GM23338 (cell line): ENCODE results near the gene CUX1. TPM values are rescaled to one million over a fixed set of nuclear protein-coding genes. Genes with fewer than 3 reads are reported as not detected.
A peak's percentile ranks its signal among the peaks of the same experiment; 100 is the strongest.

Source experiments
- ATAC-seq: fragments of 200-7000 bp; cut with Tn5 transposase; 3 replicates; pipeline ENCODE4 v1.9.1; 2020
- DNase-seq: peaks from one replicate; pipeline ENCODE4 v3.0.0-alpha.2; 2015; ENCODE audit warnings: low spot score
- H2AFZ ChIP-seq: fragments of 200-600 bp; sonication (generic); 2 replicates; pipeline ENCODE4 v1.8.0; 2016; ENCODE audit warnings: antibody characterized with exemption, mild to moderate bottlenecking, moderate library complexity
- H3F3A ChIP-seq: fragments of 200-600 bp; sonication (generic); replicated peaks from 2 replicates; pipeline ENCODE4 v1.8.0; 2017; ENCODE audit warnings: antibody characterized with exemption, mixed run types, low read depth
- H3K27ac ChIP-seq: fragments of 200-600 bp; sonication (generic); 2 replicates; pipeline ENCODE4 v1.6.1; 2016; ENCODE audit warnings: low read depth
- H3K27me3 ChIP-seq: fragments of 200-600 bp; sonication (generic); 2 replicates; pipeline ENCODE4 v1.8.0; 2016; ENCODE audit warnings: mild to moderate bottlenecking, mixed run types, moderate library complexity; ENCODE audit not compliant: insufficient read depth
- H3K36me3 ChIP-seq: fragments of 200-600 bp; sonication (generic); 2 replicates; pipeline ENCODE4 v1.8.0; 2016; ENCODE audit warnings: mild to moderate bottlenecking; ENCODE audit not compliant: insufficient read depth
- H3K4me1 ChIP-seq: fragments of 200-600 bp; sonication (generic); 2 replicates; pipeline ENCODE4 v1.8.0; 2016; ENCODE audit warnings: mild to moderate bottlenecking, moderate library complexity; ENCODE audit not compliant: insufficient read depth
- H3K4me2 ChIP-seq: fragments of 200-600 bp; sonication (generic); 2 replicates; pipeline ENCODE4 v1.7.1; 2017; ENCODE audit warnings: mixed run types
- H3K4me3 ChIP-seq: fragments of 200-600 bp; sonication (generic); 2 replicates; pipeline ENCODE4 v1.6.1; 2016; ENCODE audit warnings: mixed run types
- H3K79me2 ChIP-seq: fragments of 200-600 bp; sonication (generic); replicated peaks from 2 replicates; pipeline ENCODE4 v1.8.0; 2017; ENCODE audit warnings: mild to moderate bottlenecking; ENCODE audit not compliant: insufficient read depth
- H3K9me2 ChIP-seq: fragments of 200-600 bp; sonication (generic); 2 replicates; pipeline ENCODE4 v1.8.0; 2017; ENCODE audit not compliant: insufficient read depth
- H4K20me1 ChIP-seq: fragments of 200-600 bp; sonication (generic); replicated peaks from 2 replicates; pipeline ENCODE4 v1.8.0; 2017; ENCODE audit warnings: mild to moderate bottlenecking; ENCODE audit not compliant: insufficient read depth
- H3K27ac Mint-ChIP-seq: 2 replicates; pipeline ENCODE4 v1.8.0; 2020; ENCODE audit warnings: inconsistent platforms, mild to moderate bottlenecking, moderate library complexity, mixed read lengths
- H3K27me3 Mint-ChIP-seq: 3 replicates; pipeline ENCODE4 v1.8.0; 2022; ENCODE audit warnings: low read depth, mild to moderate bottlenecking, moderate library complexity, mixed read lengths, inconsistent platforms; ENCODE audit not compliant: insufficient read depth, poor library complexity
- H3K36me3 Mint-ChIP-seq: 3 replicates; pipeline ENCODE4 v1.8.0; 2021; ENCODE audit warnings: low read depth, mild to moderate bottlenecking, inconsistent platforms, moderate library complexity, mixed read lengths
- H3K4me1 Mint-ChIP-seq: 3 replicates; pipeline ENCODE4 v1.8.0; 2020; ENCODE audit warnings: mild to moderate bottlenecking, inconsistent platforms, mixed read lengths
- H3K4me3 Mint-ChIP-seq: 3 replicates; pipeline ENCODE4 v1.8.0; 2021; ENCODE audit warnings: moderate library complexity, mild to moderate bottlenecking, inconsistent platforms, mixed read lengths
- H3K9me3 Mint-ChIP-seq: 3 replicates; pipeline ENCODE4 v1.8.0; 2020; ENCODE audit warnings: moderate library complexity, mild to moderate bottlenecking, inconsistent platforms, mixed read lengths
- CREB1 ChIP-seq: fragments of 250-450 bp; sonication (Bioruptor Pico); IDR thresholded peaks from 2 replicates; pipeline ENCODE4 v1.5.0; 2020; ENCODE audit warnings: low read depth, mild to moderate bottlenecking, moderate library complexity
- CTCF ChIP-seq, 2 experiments: fragments of 200-600 bp in 1 of 2; sonication (generic) in 1 of 2; conservative IDR thresholded peaks; 2 replicates each; pipeline versions ENCODE4 v1.5.1 to v1.6.1; 2016 to 2017; ENCODE audit warnings: antibody characterized with exemption in 2 of 2, low read depth in 2 of 2, mild to moderate bottlenecking in 2 of 2, moderate library complexity in 1 of 2
- ETS1 ChIP-seq: IDR thresholded peaks from 2 replicates; pipeline ENCODE4 v1.6.1; 2016; ENCODE audit warnings: antibody characterized with exemption
- EZH2 ChIP-seq: fragments of 200-600 bp; sonication (generic); IDR thresholded peaks from one replicate; pipeline ENCODE4 v1.8.0; 2017; ENCODE audit warnings: antibody characterized with exemption, mild to moderate bottlenecking, low read depth; ENCODE audit not compliant: unreplicated experiment
- EZH2phosphoT487 ChIP-seq: fragments of 200-600 bp; sonication (generic); IDR thresholded peaks from one replicate; pipeline ENCODE4 v1.8.1; 2018; ENCODE audit warnings: antibody characterized with exemption; ENCODE audit not compliant: unreplicated experiment
- JUNB ChIP-seq: IDR thresholded peaks from one replicate; pipeline ENCODE4 v1.6.1; 2016; ENCODE audit warnings: antibody characterized with exemption; ENCODE audit not compliant: unreplicated experiment
- NANOG ChIP-seq: IDR thresholded peaks from 2 replicates; pipeline ENCODE4 v1.6.1; 2016; ENCODE audit warnings: antibody characterized with exemption, borderline replicate concordance
- POLR2AphosphoS5 ChIP-seq: IDR thresholded peaks from 2 replicates; pipeline ENCODE4 v1.6.1; 2016; ENCODE audit warnings: antibody characterized with exemption, low read depth
- REST ChIP-seq: IDR thresholded peaks from one replicate; pipeline ENCODE4 v1.6.1; 2018; ENCODE audit warnings: antibody characterized with exemption; ENCODE audit not compliant: unreplicated experiment
- STAT1 ChIP-seq: IDR thresholded peaks from one replicate; pipeline ENCODE4 v1.6.1; 2016; ENCODE audit warnings: antibody characterized with exemption; ENCODE audit not compliant: unreplicated experiment
- ZNF114 ChIP-seq: fragments of 250-450 bp; sonication (Bioruptor Pico); IDR thresholded peaks from 2 replicates; pipeline ENCODE4 v1.5.0; 2020; ENCODE audit warnings: mild to moderate bottlenecking, moderate library complexity
- ZNF331 ChIP-seq: fragments of 250-450 bp; sonication (Bioruptor Pico); IDR thresholded peaks from 2 replicates; pipeline ENCODE4 v1.5.0; 2020; ENCODE audit warnings: low read depth, mild to moderate bottlenecking, moderate library complexity
- ZNF462 ChIP-seq: fragments of 250-450 bp; sonication (Bioruptor Pico); IDR thresholded peaks from 2 replicates; pipeline ENCODE4 v1.5.0; 2020; ENCODE audit warnings: mild to moderate bottlenecking, moderate library complexity
- polyA plus RNA-seq: library from polyadenylated mRNA; unstranded; fragments of >200 nt; fragmentation: Nextera tagmentation; extraction: Ambion mirVana; gene quantifications from 2 replicates; pipeline ENCODE4 v1.2.1, GENCODE V29; 2016
- total RNA-seq: library from RNA; depleted of rRNA; stranded (reverse); fragments of >200 nt; shearing (Covaris generic); gene quantifications from 2 replicates; pipeline ENCODE4 v1.2.3, GENCODE V29; 2014

CUX1 gene
- total and polyA plus RNA-seq, 2 experiments from 2014 or later = 49.9 to 64.0 TPM

- no peaks in the 10 kb centered on the region for H3K79me2 ChIP-seq
- Mint-ChIP-seq H3K4me3 (no peak overlapping the region), H3K27me3 (peaks cover 6% of the 10 kb centered on the region), H3K36me3 (peaks cover 22% of the 10 kb centered on the region), H3K27ac (peak overlapping the region; percentile 21; the same call in 1 of the 2 replicates), H3K9me3 (no peaks in the 10 kb centered on the region), H3K4me1 (peaks cover 8% of the 10 kb centered on the region)
- no peaks in the 10 kb centered on the region for H3K36me3 ChIP-seq
- no peak overlapping the region for H2AFZ ChIP-seq
- H3F3A ChIP-seq = no peaks in the 10 kb centered on the region
- no peak for DNase-seq
- no peaks in the 10 kb centered on the region for H4K20me1 ChIP-seq
- no peak overlapping the region for H3K27ac ChIP-seq
- H3K4me3 ChIP-seq = no peak overlapping the region
- H3K9me2 ChIP-seq = no peaks in the 10 kb centered on the region
- H3K4me1 ChIP-seq = peaks cover 2% of the 10 kb centered on the region; the same call in 1 of the 2 replicates
- ATAC-seq = no peak
- H3K4me2 ChIP-seq = no peak overlapping the region
- H3K27me3 ChIP-seq = no peaks in the 10 kb centered on the region
- TF ChIP-seq JUNB (no peak), ETS1 (no peak), POLR2AphosphoS5 (no peak), CTCF (conservative IDR thresholded peaks at IDR 0.05; ENCODE audit: low read depth in 2 of 2) (no peak), STAT1 (no peak), ZNF331 (CRISPR knock-in tag) (no peak), EZH2phosphoT487 (no peak), CREB1 (no peak), ZNF462 (CRISPR knock-in tag) (no peak), NANOG (no peak), REST (no peak), EZH2 (no peak), ZNF114 (CRISPR knock-in tag) (no peak)
Measured at GRCh38 chr7:102312317-102312716, 494.9 kb downstream of the CUX1 start.
